Occipital lobe (tissue), 2 donors: ENCODE data around the gene POU4F3. TPM values are rescaled to one million over a fixed set of nuclear protein-coding genes. Genes with fewer than 3 reads are reported as not detected.

ENCODE experiments used
- DNase-seq: peaks from one replicate; lab custom pipeline; 2025; lab: John Stamatoyannopoulos, UW
- total RNA-seq: library from RNA; depleted of rRNA; stranded (reverse); fragments of >200 nt; gene quantifications from one replicate; pipeline ENCODE4 v1.2.3, GENCODE V29; 2014

Gene POU4F3
- total RNA-seq, 1 donor from 2014 or later, result not detected

GRCh38 chr5:146339715-146340259, 1.1 kb downstream of the POU4F3 start:
- DNase-seq, result no peak

- no peak for DNase-seq
Observed at GRCh38 chr5:146340260-146341081, 1.8 kb downstream of the POU4F3 start.

- no peak for DNase-seq
Observed at GRCh38 chr5:146341854-146342253, 3.2 kb downstream of the POU4F3 start.

GRCh38 chr5:146342519-146342881, 3.9 kb downstream of the POU4F3 start:
- DNase-seq, result no peak

GRCh38 chr5:146342882-146343865, 4.5 kb downstream of the POU4F3 start:
- no peak for DNase-seq

- DNase-seq, result no peak
Observed at GRCh38 chr5:146344155-146345118, 5.8 kb downstream of the POU4F3 start.

- DNase-seq, result no peak
Observed at GRCh38 chr5:146345240-146345577, 6.6 kb downstream of the POU4F3 start.

- DNase-seq, result no peak
Observed at GRCh38 chr5:146345578-146346366, 7.1 kb downstream of the POU4F3 start.

- DNase-seq, result no peak
Observed at GRCh38 chr5:146357126-146357525, 18.5 kb downstream of the POU4F3 start.

GRCh38 chr5:146359836-146360235, 21.2 kb downstream of the POU4F3 start:
- no peak for DNase-seq

- DNase-seq, result no peak
Observed at GRCh38 chr5:146363161-146363874, 24.7 kb downstream of the POU4F3 start.

- no peak for DNase-seq
Observed at GRCh38 chr5:146365618-146366017, 27.0 kb downstream of the POU4F3 start.

GRCh38 chr5:146366904-146367303, 28.3 kb downstream of the POU4F3 start:
- no peak for DNase-seq

- no peak for DNase-seq
Observed at GRCh38 chr5:146368137-146368536, 29.5 kb downstream of the POU4F3 start.

- DNase-seq, result no peak
Observed at GRCh38 chr5:146369691-146370090, 31.1 kb downstream of the POU4F3 start.

- no peak for DNase-seq
Observed at GRCh38 chr5:146376821-146377220, 38.2 kb downstream of the POU4F3 start.

- DNase-seq, result no peak
Observed at GRCh38 chr5:146378986-146379385, 40.3 kb downstream of the POU4F3 start.

- DNase-seq, result no peak
Observed at GRCh38 chr5:146380714-146381113, 42.1 kb downstream of the POU4F3 start.

GRCh38 chr5:146388386-146388785, 49.7 kb downstream of the POU4F3 start:
- DNase-seq, result no peak

GRCh38 chr5:146390469-146390868, 51.8 kb downstream of the POU4F3 start:
- DNase-seq, result no peak
